ENCODE results near the gene GPR87.
A peak's percentile ranks its signal among the peaks of the same experiment; 100 is the strongest.

GPR87 gene

DNA sequence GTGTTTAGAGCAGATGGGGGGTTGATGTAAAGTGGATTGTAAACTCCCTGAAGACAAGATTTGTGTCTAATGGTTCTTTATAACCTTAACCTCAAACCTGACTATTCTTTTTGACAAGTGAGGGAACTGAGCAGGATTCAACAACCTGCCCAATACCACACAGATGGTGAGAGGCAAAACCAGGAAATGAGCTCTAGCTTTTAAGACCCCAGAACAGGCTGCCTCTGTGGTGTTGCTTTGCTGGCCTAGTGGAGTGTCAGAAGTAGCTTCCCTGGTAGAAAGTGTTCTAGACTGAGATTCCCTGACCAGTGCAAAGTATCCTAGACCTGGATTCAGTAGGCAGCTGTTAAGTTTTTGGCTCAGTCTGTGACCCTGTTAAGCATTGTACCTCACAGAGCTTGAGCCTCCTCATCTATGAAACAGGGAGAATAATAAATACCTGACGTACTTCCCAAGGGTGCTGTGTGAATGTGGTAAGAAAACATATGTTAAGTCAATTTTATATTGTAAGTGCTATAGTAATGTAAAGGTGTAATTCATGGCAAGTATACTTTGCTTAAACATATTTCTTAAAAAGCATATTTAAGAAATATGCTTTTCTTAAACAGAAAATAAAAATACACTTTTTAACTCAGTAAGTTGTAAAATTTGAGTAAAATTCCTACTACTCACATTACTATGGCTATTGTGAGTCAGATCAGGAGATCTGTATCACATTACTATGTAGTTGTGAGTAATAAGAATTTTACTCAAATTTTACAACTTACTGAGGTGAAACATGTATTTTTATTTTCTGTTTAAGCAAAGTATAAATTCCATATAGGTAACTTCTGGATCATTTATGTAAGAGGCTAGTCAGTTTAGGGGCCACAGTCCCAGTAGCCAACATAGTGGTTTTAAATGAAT is 8.8 kb downstream of the GPR87 start:
- no peaks in the 10 kb centered on the region for H3K36me3 ChIP-seq
- no peaks in the 10 kb centered on the region for H3K9me3 ChIP-seq
- TF ChIP-seq, protein P1, sequence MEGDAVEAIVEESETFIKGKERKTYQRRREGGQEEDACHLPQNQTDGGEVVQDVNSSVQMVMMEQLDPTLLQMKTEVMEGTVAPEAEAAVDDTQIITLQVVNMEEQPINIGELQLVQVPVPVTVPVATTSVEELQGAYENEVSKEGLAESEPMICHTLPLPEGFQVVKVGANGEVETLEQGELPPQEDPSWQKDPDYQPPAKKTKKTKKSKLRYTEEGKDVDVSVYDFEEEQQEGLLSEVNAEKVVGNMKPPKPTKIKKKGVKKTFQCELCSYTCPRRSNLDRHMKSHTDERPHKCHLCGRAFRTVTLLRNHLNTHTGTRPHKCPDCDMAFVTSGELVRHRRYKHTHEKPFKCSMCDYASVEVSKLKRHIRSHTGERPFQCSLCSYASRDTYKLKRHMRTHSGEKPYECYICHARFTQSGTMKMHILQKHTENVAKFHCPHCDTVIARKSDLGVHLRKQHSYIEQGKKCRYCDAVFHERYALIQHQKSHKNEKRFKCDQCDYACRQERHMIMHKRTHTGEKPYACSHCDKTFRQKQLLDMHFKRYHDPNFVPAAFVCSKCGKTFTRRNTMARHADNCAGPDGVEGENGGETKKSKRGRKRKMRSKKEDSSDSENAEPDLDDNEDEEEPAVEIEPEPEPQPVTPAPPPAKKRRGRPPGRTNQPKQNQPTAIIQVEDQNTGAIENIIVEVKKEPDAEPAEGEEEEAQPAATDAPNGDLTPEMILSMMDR (IDR thresholded peaks at IDR 0.05) = no peak
- H3K27ac ChIP-seq = no peak overlapping the region
- peaks cover 0 to 5% (median 2%) of the 10 kb centered on the region in 4 donors for H3K4me1 ChIP-seq
- H3K27me3 ChIP-seq = no peaks in the 10 kb centered on the region
- no peak overlapping the region for H3K4me3 ChIP-seq
- no peak for DNase-seq
- intact Hi-C loops (cut with DNase I; ENCODE audit: low total_unique reads) = no loop called here

DNA sequence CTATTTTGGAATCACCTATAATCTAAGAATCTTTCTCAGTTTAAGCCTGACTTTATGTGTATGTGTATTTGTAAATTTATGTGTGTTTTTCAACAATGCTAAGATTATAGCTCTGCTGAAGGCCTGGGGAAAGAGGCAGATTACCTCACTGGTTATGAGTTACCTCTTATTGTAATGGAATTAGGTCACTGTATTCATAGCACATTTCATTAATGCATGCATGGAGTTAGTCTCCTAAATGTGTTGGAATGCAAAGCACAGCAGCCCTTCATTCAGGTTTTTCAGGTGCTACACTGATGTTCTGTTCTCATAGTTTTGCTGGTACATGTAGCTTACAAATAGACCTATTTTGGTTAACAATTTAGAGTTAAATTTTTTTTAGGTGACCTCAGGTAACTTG is 9.5 kb downstream of the GPR87 start:
- TF ChIP-seq, protein P1 (IDR thresholded peaks at IDR 0.05) = no peak
- intact Hi-C loops (cut with DNase I; ENCODE audit: low total_unique reads) = no loop called here
- Histone ChIP-seq H3K27me3 (no peaks in the 10 kb centered on the region), H3K9me3 (no peaks in the 10 kb centered on the region), H3K4me1 (peaks cover 0 to 5% (median 2%) of the 10 kb centered on the region in 4 donors), H3K36me3 (no peaks in the 10 kb centered on the region), H3K4me3 (no peak overlapping the region), H3K27ac (no peak overlapping the region)
- DNase-seq = no peak

DNA sequence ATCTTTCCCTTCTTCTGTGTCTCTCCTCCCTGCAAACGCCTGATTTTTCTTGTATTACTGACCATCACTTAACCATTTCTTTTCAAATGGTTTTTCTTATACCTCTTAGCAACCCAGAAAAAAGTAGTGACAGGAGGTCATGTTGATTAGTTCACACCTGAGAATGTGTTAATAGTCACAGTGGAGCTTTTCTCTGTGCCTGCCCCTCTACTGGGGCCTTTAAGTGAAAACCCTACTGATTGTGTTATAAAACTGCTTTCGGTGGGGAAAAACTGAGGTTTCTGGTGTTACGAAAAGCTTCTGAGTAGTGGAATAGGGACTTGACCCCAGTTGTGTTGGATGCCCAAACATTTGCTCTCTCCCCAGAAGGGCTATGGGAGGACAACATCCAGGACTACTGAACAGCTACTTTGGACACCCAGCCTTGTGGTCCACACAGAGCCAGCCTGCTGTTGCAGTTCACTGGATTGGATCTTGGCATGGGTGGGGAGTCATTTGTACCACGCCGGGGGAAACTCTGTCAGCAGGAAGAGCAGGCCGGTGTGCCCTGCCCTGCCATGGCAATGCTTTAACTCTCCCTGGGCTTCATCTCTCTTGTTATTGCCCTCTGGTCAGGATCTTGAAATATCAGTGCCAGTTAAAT is 10.3 kb downstream of the GPR87 start:
- DNase-seq = no peak
- Histone ChIP-seq H3K4me3 (no peak overlapping the region), H3K27me3 (no peaks in the 10 kb centered on the region), H3K36me3 (no peaks in the 10 kb centered on the region), H3K9me3 (no peaks in the 10 kb centered on the region), H3K27ac (no peak overlapping the region), H3K4me1 (peaks cover 0 to 5% (median 2%) of the 10 kb centered on the region in 4 donors)
- TF ChIP-seq, protein P1 (IDR thresholded peaks at IDR 0.05) = no peak
- intact Hi-C loops (cut with DNase I; ENCODE audit: low total_unique reads) = no loop called here

DNA sequence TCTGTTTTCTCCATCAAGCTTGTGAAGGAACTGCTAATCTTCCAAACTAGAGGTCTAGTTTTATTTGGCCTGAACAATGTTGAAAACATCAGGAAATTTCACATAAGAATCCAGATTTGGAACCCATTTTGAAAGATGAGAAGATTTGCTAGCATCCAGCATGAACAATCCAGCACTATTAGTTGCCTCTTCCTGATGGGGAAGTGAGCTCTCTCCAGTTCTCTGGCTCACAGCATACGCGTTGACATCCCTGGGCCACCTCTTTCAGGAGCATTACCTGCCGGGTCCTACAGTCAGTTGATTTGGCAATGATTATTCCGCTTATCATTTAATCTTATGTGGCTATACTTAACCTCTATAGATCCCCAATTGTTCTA is 10.9 kb downstream of the GPR87 start:
- H3K27me3 ChIP-seq = no peaks in the 10 kb centered on the region
- intact Hi-C loops (cut with DNase I; ENCODE audit: low total_unique reads) = no loop called here

DNA sequence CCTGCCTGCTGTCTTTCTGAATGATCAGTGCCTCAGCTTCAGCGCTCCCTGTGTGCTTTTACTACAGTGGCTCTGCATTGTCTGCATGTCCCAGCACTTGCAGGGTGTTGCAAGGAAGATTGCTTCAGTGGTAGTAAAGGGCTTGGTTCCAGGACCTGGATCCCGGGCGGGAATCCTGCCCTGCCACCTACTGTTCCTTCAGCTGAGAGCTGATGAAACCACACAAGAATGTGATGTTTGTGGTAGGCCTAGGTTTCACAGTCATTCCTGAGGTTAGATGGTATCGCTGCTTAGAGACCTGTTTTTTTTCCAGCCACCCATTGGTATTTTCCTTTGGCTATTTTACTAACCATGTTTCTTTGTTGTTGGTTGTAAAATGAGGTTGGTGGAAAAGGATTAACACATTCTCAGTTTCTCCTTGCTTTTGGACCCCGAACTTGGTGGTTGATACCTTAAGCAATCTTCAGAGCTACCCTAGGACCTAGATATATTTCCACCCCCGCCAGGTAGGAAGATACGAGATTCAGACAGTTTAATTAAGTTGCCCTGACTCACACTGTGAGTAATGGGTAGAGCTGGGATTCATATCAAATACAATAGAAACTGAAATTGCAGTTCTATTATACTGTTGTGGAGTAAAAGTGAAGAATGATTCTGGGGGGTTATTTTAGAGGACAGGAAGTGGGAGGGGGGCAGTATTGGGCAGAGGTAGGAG is 11.4 kb downstream of the GPR87 start:
- TF ChIP-seq, protein P1 (IDR thresholded peaks at IDR 0.05) = no peak
- Histone ChIP-seq H3K27me3 (no peaks in the 10 kb centered on the region), H3K4me1 (peaks cover 0 to 5% (median 2%) of the 10 kb centered on the region in 4 donors), H3K9me3 (no peaks in the 10 kb centered on the region), H3K4me3 (no peak overlapping the region), H3K36me3 (no peaks in the 10 kb centered on the region), H3K27ac (no peak overlapping the region)
- intact Hi-C loops (cut with DNase I; ENCODE audit: low total_unique reads) = no loop called here
- peak in 1 of 2 donors; percentile 57 for DNase-seq

More for the DNA sequence above, 10.9 kb downstream of the GPR87 start:
- H3K4me3 ChIP-seq = no peak overlapping the region
- no peaks in the 10 kb centered on the region for H3K9me3 ChIP-seq
- H3K36me3 ChIP-seq = no peaks in the 10 kb centered on the region
- TF ChIP-seq, protein P1 (IDR thresholded peaks at IDR 0.05) = no peak
- H3K4me1 ChIP-seq = peaks cover 0 to 5% (median 2%) of the 10 kb centered on the region in 4 donors
- DNase-seq = no peak
- no peak overlapping the region for H3K27ac ChIP-seq
